K562 (cell line): Measurements from ENCODE around the gene ZNHIT2. TPM values are rescaled to one million over a fixed set of nuclear protein-coding genes. Genes with fewer than 3 reads are reported as not detected.
A peak's percentile ranks its signal among the peaks of the same experiment; 100 is the strongest.

Source experiments
- BDP1 ChIP-seq: IDR thresholded peaks from 3 replicates; pipeline ENCODE4 v1.6.1; 2011; ENCODE audit not compliant: insufficient read length, insufficient read depth
- PURB ChIP-seq: sonication (generic); formaldehyde crosslinking; IDR thresholded peaks from 2 replicates; pipeline ENCODE4 v1.9.0; 2021; ENCODE audit warnings: low read depth, mild to moderate bottlenecking, missing genetic modification reagents
- RBM17 ChIP-seq: fragments of 200-400 bp; formaldehyde crosslinking; IDR thresholded peaks from 2 replicates; pipeline ENCODE4 v1.6.1; 2017; ENCODE audit warnings: low read depth, mild to moderate bottlenecking, low read length, borderline replicate concordance
- TEAD4 ChIP-seq, 2 experiments: sonication (generic) in 1 of 2; formaldehyde crosslinking in 1 of 2; IDR thresholded peaks; 2 replicates each; pipeline versions ENCODE4 v1.6.1 to v1.8.0; 2012 to 2022; ENCODE audit warnings: borderline replicate concordance in 1 of 2, inconsistent platforms in 1 of 2, low read length in 1 of 2, mild to moderate bottlenecking in 1 of 2, missing genetic modification reagents in 1 of 2
- ZNF12 ChIP-seq: sonication (generic); formaldehyde crosslinking; IDR thresholded peaks from 2 replicates; pipeline ENCODE4 v1.4.0; 2020; ENCODE audit warnings: mild to moderate bottlenecking, missing genetic modification reagents
- ZNF384 ChIP-seq: IDR thresholded peaks from 2 replicates; pipeline ENCODE4 v1.6.1; 2012; ENCODE audit warnings: low read depth, low read length, improper control_type of control experiment
- polyA plus RNA-seq, 8 experiments: library from polyadenylated mRNA; depleted of rRNA in 4 of 8; stranded (reverse) in 5 of 8; unstranded in 3 of 8; fragments of >200 nt; fragmentation: Nextera tagmentation in 2 of 8; fragmentation: Illumina TruSeq in 1 of 8; extraction: Ambion mirVana in 2 of 8; extraction: Trizol in 1 of 8; gene quantifications; 2 replicates each; pipeline versions ENCODE4 v1.2.1 to v1.2.3, GENCODE V29; 2011 to 2014; ENCODE audit warnings: inconsistent platforms in 1 of 8, missing spikeins in 1 of 8
- total RNA-seq, 7 experiments: library from RNA; depleted of rRNA in 6 of 7; stranded (reverse); fragments of >200 nt in 6 of 7; fragmentation: Illumina TruSeq in 2 of 7; extraction: Trizol in 2 of 7; gene quantifications; 2 replicates each; pipeline versions ENCODE4 v1.2.1 to v1.2.3, GENCODE V29; 2011 to 2021; ENCODE audit warnings: low replicate concordance in 1 of 7
- TF ChIP-seq, protein P1 (sequence below), 2 experiments: IDR thresholded peaks; 2 replicates each; pipeline ENCODE4 v1.6.1; 2011; ENCODE audit warnings: borderline replicate concordance in 1 of 2, control low read depth in 1 of 2, low read depth in 1 of 2, low read length in 1 of 2, mild to moderate bottlenecking in 1 of 2, mixed read lengths in 1 of 2, moderate library complexity in 1 of 2; ENCODE audit not compliant: insufficient read depth in 1 of 2, insufficient read length in 1 of 2, poor library complexity in 1 of 2, severe bottlenecking in 1 of 2; ENCODE audit errors: extremely low read depth in 1 of 2
- TF ChIP-seq, protein P2 (sequence below): fragments of 450-650 bp; formaldehyde crosslinking; IDR thresholded peaks from 2 replicates; pipeline ENCODE4 v1.4.0; 2020; ENCODE audit warnings: mild to moderate bottlenecking
- TF ChIP-seq, protein P3 (sequence below): sonication (generic); formaldehyde crosslinking; IDR thresholded peaks from 2 replicates; pipeline ENCODE4 v1.8.1; 2023; ENCODE audit warnings: mild to moderate bottlenecking, missing genetic modification reagents
- TF ChIP-seq, protein P4 (sequence below): fragments of 450-650 bp; IDR thresholded peaks from 2 replicates; pipeline ENCODE4 v1.6.1; 2018; ENCODE audit warnings: mild to moderate bottlenecking, low read depth; ENCODE audit not compliant: partially characterized antibody
- TF ChIP-seq, protein P5 (sequence below), 3 experiments: fragments of 200-800 bp in 1 of 3; sonication (Bioruptor generic) in 1 of 3; sonication (generic) in 1 of 3; formaldehyde crosslinking in 1 of 3; IDR thresholded peaks; 2 replicates each; pipeline versions ENCODE4 v1.6.1 to v1.8.0; 2016 to 2022; ENCODE audit warnings: mild to moderate bottlenecking in 2 of 3, missing compliant biosample characterization in 2 of 3, missing genetic modification characterization in 2 of 3, missing genetic modification reagents in 1 of 3

ZNHIT2 gene
- total and polyA plus RNA-seq, 9 of the 15 experiments (the other 6 are each of a cell fraction or from before 2014, with no cell fraction given) = 0.08 to 39.0 (median 2.5) TPM

DNA sequence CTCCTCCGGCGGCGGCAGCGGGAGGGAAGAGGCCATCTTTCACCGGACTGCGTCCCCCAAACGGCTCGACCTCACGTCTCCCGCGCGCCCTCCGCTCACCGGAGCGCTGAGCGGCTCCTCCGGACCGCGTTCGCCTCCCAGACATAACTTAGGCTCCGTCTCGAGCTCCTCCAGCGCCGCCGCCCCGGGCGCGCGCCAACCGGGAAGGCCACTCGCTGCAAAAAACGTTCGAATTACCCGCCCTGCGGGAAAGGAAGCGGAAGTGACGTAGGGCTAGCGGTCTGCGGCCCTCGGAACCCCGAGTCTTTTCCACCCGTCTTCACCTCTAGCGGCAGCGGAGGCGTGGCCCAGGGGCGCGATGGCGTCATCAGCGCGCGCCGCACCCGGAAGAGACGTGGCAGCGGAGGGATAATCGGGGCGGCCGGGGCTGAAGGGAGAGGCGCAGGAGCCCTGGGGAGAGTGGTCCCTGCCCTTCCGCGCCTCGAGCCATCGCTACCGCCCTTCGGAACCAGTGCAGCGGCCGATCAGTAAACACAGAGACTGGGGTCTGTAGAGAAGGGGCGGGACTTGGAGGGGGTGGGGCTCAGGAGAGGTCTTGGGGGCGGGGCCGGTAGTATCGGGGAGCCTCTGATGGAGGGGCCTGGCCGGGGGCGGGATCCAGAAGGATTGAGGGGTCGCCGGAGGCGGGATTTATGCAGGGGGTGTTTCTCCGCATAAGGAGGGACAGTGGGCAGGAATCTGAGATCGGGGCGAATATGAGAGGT is 33.5 kb downstream of the ZNHIT2 start, which contains the start of the genes CDCA5 and ZFPL1 (continued):
- TF ChIP-seq, protein P1, sequence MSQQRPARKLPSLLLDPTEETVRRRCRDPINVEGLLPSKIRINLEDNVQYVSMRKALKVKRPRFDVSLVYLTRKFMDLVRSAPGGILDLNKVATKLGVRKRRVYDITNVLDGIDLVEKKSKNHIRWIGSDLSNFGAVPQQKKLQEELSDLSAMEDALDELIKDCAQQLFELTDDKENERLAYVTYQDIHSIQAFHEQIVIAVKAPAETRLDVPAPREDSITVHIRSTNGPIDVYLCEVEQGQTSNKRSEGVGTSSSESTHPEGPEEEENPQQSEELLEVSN (IDR thresholded peaks at IDR 0.05; ENCODE audit: borderline replicate concordance in 1 of 2, extremely low read depth in 1 of 2, insufficient read depth in 1 of 2, insufficient read length in 1 of 2, low read depth in 1 of 2, low read length in 1 of 2, poor library complexity in 1 of 2, severe bottlenecking in 1 of 2) = peak in 1 of 2 experiments; percentile 43
- TF ChIP-seq PURB (CRISPR knock-in tag) = no peak
- peak; percentile 47; the same call in 1 of the 2 replicates for TF ChIP-seq ZNF384
- TF ChIP-seq RBM17 = no peak
- TF ChIP-seq, protein P2, sequence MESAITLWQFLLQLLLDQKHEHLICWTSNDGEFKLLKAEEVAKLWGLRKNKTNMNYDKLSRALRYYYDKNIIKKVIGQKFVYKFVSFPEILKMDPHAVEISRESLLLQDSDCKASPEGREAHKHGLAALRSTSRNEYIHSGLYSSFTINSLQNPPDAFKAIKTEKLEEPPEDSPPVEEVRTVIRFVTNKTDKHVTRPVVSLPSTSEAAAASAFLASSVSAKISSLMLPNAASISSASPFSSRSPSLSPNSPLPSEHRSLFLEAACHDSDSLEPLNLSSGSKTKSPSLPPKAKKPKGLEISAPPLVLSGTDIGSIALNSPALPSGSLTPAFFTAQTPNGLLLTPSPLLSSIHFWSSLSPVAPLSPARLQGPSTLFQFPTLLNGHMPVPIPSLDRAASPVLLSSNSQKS (CRISPR knock-in tag) = no peak
- TF ChIP-seq, protein P3, sequence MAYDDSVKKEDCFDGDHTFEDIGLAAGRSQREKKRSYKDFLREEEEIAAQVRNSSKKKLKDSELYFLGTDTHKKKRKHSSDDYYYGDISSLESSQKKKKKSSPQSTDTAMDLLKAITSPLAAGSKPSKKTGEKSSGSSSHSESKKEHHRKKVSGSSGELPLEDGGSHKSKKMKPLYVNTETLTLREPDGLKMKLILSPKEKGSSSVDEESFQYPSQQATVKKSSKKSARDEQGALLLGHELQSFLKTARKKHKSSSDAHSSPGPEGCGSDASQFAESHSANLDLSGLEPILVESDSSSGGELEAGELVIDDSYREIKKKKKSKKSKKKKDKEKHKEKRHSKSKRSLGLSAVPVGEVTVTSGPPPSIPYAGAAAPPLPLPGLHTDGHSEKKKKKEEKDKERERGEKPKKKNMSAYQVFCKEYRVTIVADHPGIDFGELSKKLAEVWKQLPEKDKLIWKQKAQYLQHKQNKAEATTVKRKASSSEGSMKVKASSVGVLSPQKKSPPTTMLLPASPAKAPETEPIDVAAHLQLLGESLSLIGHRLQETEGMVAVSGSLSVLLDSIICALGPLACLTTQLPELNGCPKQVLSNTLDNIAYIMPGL (CRISPR knock-in tag) = no peak
- TF ChIP-seq ZNF12 (CRISPR knock-in tag) = 0 out of 2 replicates have a peak, but pooled peaks have one; percentile 76
- TF ChIP-seq, protein P4, sequence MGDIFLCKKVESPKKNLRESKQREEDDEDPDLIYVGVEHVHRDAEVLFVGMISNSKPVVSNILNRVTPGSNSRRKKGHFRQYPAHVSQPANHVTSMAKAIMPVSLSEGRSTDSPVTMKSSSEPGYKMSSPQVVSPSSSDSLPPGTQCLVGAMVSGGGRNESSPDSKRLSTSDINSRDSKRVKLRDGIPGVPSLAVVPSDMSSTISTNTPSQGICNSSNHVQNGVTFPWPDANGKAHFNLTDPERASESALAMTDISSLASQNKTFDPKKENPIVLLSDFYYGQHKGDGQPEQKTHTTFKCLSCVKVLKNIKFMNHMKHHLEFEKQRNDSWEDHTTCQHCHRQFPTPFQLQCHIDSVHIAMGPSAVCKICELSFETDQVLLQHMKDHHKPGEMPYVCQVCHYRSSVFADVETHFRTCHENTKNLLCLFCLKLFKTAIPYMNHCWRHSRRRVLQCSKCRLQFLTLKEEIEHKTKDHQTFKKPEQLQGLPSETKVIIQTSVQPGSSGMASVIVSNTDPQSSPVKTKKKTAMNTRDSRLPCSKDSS = no peak
- TF ChIP-seq TEAD4 (IDR thresholded peaks at IDR 0.05; ENCODE audit: low read length) = no peak
- TF ChIP-seq TEAD4 (CRISPR knock-in tag; IDR thresholded peaks at IDR 0.05; ENCODE audit: borderline replicate concordance) = no peak
- TF ChIP-seq, protein P5, sequence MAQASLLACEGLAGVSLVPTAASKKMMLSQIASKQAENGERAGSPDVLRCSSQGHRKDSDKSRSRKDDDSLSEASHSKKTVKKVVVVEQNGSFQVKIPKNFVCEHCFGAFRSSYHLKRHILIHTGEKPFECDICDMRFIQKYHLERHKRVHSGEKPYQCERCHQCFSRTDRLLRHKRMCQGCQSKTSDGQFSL (CRISPR knock-in tag; IDR thresholded peaks at IDR 0.05) = 0 out of 2 replicates have a peak, but pooled peaks have one; percentile 33
- TF ChIP-seq, protein P5 (tag; IDR thresholded peaks at IDR 0.05) = no peak
- no peak for TF ChIP-seq BDP1
